A549 (cell line): Measurements from ENCODE around the gene HMOX1.

Source experiments
- TF ChIP-seq, protein P1 (sequence below): fragments of 450-650 bp; IDR thresholded peaks from 2 replicates; pipeline ENCODE4 v1.6.1; 2014; ENCODE audit warnings: antibody characterized with exemption
- TF ChIP-seq, protein P2 (sequence below): fragments of 150-350 bp; IDR thresholded peaks from 2 replicates; pipeline ENCODE4 v1.6.1; 2014; ENCODE audit warnings: low read depth, mild to moderate bottlenecking, low read length

DNA sequence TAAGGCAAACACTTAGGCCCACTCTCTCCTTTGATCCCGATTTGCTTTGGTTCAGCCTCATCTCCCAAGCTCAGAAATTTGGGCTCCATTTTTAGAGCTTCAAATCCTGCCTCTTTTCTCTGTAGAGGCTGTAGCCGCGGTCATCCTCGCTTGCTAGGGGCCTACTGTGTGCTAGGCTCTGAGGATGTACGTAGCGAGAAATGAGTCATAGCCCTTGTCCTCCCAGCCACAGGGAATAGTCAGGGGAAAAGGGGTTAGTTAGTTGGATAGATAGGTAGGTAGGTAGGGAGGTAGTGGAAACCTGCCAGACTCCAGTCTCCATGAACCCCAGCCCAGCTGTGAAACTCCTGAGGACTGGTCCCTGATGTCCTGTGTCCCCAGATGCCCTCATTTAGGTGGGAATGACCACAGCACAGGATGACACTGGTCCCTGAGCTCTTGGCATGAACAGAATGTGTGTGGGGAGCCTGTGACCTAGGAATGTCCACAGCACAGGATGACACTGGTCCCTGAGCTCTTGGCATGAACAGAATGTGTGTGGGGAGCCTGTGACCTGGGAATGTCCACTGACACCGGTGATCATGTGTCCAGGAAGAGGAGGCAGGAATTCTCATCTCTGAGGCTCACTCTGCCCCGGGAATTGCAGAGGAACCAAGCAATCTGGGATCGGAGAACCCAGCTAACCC is 21.4 kb upstream of the HMOX1 start:
- TF ChIP-seq, protein P1, sequence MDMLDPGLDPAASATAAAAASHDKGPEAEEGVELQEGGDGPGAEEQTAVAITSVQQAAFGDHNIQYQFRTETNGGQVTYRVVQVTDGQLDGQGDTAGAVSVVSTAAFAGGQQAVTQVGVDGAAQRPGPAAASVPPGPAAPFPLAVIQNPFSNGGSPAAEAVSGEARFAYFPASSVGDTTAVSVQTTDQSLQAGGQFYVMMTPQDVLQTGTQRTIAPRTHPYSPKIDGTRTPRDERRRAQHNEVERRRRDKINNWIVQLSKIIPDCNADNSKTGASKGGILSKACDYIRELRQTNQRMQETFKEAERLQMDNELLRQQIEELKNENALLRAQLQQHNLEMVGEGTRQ: no peak
- TF ChIP-seq, protein P2, sequence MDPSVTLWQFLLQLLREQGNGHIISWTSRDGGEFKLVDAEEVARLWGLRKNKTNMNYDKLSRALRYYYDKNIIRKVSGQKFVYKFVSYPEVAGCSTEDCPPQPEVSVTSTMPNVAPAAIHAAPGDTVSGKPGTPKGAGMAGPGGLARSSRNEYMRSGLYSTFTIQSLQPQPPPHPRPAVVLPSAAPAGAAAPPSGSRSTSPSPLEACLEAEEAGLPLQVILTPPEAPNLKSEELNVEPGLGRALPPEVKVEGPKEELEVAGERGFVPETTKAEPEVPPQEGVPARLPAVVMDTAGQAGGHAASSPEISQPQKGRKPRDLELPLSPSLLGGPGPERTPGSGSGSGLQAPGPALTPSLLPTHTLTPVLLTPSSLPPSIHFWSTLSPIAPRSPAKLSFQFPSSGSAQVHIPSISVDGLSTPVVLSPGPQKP: no peak
